G401 (cell line): Measurements from ENCODE around the gene POLR3G. TPM values are rescaled to one million over a fixed set of nuclear protein-coding genes. Genes with fewer than 3 reads are reported as not detected.

Experiments
- DNase-seq: peaks from one replicate; pipeline ENCODE4 v3.0.0-alpha.2; 2015; ENCODE audit warnings: low spot score
- in situ Hi-C: cut with HindIII; loops from 2 replicates; pipeline ENCODE4 v1.10.0; 2016; ENCODE audit warnings: low sequenced_read_pairs, mixed read lengths
- total RNA-seq: library from RNA; depleted of rRNA; stranded (reverse); fragments of >200 nt; shearing (Covaris generic); gene quantifications from 2 replicates; pipeline ENCODE4 v1.2.3, GENCODE V29; 2014

The POLR3G gene
- total RNA-seq, 1 experiment from 2014 or later, result 16.3 TPM

DNA sequence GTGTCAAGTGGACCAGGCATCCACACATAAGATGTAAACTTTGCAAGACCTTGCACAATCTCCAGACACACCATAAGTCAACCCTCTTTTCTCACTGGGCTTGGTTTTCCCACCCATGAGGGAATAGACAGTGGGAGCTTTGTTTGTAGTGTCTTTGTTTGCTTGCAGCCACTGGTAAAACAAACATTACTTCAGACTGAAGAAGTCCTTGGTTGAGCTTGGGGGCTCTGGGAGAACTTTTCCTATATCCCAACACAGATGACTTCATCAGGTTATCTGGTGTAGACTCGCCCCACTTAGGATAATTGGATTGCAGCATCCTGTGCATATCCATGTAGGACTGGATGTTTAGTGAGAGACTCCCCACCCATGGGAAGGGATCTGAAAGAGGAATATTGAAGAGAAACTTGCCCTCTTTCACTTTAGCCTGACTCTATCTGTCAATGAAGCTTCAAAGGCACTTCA, 72.4 kb downstream of the POLR3G start:
- no peak for DNase-seq
- in situ Hi-C loops, result no loop called here

DNA sequence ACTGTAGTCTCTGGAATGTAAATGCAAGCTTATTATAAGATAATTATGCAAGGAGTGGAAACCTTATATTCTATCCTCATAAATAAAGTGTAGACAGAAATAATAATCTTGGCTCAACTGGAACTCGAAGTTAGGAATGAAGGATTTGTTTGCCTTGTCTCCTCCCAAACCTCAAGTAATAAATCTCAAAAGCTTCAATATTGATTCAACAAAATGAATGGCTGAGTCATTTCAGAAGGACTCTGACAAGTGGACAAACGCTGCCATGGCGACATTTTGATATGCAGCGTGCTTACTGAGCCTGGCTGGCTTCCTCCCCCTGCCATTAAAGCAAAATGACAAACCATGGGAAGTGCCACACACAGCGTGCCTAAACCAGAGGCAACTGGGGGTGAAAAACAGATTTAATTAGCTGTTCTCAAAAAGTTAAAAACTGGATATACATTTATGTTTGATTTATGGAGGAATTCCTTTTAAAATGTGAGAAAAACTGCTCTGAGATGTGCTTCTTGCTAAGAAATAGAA, 73.5 kb downstream of the POLR3G start:
- in situ Hi-C loops, result no loop called here
- DNase-seq, result no peak

DNA sequence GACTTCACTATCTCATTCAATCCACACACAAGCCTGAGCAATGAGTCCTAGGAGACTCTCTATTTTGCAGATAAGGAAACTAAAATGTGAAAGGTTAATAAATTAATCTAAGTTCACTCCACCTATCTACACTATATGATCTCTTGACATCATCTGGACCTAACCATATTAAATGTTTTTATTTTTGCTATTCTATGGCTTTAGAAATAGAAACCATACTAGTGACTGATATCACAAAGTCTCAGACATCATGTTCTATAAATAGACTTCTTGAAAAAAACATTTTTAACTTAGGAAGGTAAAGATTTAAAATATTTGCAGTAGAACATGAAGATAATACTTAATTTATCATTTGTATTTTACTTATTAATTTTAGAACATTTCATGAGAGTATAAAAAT, 74.6 kb downstream of the POLR3G start:
- in situ Hi-C loops, result no loop called here
- DNase-seq, result no peak

DNA sequence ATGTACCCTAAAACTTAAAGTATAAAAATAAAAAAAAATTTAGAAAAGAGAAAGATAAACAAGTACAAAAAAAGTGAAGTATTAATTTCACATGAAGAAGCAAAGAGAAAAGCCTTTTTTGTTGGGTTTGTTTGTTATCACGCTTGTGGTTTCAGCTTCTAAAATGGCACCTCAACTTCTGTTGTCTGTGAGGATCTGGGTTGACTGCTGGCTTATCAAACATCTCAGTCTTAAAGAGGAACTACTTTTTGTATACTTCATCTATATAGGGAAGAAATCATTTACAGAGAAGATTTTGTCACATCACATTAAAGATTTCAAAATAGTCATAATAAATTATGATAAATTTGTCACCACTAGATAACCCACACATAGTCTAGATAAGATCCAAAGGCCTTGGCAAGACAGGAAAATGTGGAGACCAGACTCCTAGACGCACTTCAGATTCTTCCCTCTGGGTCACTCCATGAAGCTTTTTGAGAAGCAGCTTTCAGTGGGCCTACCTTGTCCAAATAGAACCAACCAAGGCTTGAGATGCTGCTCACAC, 75.1 kb downstream of the POLR3G start:
- in situ Hi-C loops, result no loop called here
- no peak for DNase-seq

DNA sequence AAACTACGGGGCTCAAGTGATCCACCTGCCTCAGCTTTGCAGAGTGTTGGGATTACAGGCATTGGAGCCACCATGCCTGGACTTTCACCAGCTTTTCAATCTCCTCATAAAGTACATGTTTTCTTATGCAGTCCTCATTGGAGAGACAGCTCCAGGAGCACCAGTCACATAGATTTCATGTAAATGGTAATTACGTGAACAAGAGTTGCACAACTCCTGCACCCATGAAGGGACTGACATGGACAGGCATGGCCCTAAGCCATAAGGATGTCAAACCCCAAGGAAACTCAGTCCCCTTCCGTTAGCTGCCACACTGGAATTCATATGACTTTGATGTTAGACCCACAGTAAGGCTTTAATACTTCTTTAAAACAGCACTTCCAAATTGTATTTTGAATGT, 76.3 kb downstream of the POLR3G start:
- in situ Hi-C loops, result no loop called here
- DNase-seq, result no peak

DNA sequence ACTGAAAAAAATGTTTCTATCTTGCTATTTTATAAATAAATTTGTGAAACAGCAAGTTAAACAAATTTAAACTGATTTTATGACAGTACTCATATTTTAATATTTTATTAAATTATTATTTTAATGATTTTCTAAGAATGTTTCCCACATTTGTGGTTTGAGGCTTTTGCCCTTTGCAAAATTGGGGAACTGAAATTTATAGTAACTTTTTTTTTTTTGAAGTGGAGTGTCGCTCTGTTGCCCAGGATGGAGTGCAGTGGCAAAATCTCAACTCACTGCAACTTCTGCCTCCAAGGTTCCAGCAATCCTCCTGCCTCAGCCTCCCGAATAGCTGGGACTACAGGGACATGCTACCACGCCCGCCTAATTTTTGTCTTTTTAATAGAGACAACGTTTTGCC, 76.7 kb downstream of the POLR3G start:
- DNase-seq, result no peak
- in situ Hi-C loops, result no loop called here

DNA sequence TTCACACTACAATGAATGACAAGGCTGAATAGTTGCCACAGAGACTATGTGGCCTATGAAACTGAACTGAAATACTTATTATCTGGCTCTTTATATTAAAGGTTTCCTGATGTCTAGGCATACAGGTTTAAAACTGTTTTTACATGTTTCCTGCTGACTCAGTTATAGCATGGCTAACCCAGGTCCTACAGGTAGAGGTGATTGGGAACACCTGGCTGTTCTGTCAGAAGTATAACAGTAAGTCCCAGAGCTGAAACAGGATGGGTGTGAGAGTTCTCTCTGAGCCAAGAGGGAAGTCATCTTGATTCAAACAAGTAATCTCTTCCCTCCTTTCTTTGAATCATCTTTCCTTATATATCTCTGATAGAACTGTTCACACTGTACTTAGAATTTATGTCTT, 79.0 kb downstream of the POLR3G start:
- in situ Hi-C loops, result no loop called here

DNA sequence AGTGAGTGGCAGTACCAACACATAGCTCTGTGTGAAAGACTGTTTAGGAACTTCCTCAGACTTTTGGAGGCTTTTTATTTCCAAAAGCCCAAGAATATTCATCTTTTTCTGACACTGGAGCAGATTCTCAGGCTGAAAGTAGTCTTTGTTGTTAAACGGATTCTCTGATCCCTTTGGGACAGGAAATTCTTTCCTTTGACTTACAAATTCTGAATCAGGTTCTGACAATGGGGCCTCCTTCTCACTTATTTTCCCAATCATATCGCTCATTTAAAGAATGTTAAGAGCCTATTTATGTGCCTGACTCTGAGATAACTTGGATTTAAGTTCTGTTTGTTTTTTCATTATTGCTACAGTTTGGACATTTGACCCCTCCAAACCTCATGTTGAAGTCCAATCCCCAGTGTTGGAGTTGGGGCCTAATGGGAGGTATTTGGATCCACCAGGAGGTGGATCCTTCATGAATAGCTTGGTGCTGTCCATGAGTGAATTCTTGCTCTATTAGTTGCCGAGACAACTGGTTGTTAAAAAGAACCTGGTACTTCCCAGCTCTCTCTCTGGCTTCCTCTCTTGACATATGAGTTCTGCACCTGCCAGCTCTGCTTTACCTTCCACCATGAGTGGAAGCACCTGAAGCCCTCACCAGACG, 79.8 kb downstream of the POLR3G start:
- no peak for DNase-seq
- in situ Hi-C loops, result no loop called here

More for the DNA sequence above, 79.0 kb downstream of the POLR3G start:
- DNase-seq, result no peak

DNA sequence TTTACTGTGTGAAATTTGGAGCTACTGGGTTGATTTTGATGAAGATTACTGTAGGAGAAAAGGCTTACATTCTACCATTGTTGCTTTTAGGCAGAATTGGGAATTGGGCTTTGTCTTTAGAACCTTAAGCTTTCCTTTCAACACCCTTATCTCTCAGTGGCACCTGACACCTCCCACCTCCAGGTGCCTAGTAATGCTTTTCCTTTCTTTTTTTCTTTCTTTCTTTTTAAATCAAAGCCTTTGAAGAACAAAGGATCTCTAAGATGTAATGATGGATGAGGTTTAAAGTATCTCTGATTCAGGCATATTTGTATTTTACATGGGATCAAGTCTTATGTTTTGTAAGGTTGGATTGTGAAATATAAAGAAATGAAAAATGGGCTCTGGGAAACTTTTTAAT, 81.0 kb downstream of the POLR3G start:
- DNase-seq, result no peak
- in situ Hi-C loops, result no loop called here

DNA sequence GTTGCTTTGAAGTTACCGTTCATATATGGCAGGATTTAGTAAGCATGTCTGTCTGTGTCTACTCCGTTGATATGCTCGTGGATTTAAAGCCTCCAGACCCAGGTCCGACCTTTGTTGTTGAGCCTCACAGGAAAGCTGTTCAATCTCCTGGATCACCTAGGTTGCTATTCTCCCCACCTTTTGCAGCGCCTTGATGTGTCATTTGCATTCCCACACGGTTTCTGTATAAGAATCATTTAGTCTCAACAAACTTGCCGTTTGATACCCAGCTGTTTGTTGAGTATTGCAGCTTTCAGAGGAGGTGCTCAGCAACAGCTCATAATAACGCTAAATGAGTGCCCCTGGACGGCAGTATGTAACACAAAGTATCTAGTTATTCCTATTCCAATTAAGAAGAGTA, 82.7 kb downstream of the POLR3G start:
- DNase-seq, result peak; percentile 25
- in situ Hi-C loops, result no loop called here

DNA sequence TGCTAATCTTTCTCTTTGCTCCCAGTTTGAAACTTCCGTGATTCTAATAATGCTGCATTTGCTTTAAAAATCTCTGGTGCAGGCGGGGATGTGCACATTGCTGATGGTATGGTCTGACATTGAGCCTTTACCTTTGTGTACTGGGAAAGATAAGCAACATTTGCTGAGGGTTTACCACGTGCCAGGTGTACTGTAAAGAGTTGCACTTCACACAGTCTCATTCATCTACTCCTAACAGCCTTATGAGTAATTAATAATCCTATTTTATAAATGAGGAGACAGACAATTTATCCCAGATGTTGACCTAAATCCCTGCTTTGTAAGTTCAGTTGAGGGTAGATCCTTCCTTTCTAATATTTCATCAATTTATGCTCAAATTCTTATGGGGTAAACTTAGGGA, 83.2 kb downstream of the POLR3G start:
- no peak for DNase-seq
- in situ Hi-C loops, result no loop called here

DNA sequence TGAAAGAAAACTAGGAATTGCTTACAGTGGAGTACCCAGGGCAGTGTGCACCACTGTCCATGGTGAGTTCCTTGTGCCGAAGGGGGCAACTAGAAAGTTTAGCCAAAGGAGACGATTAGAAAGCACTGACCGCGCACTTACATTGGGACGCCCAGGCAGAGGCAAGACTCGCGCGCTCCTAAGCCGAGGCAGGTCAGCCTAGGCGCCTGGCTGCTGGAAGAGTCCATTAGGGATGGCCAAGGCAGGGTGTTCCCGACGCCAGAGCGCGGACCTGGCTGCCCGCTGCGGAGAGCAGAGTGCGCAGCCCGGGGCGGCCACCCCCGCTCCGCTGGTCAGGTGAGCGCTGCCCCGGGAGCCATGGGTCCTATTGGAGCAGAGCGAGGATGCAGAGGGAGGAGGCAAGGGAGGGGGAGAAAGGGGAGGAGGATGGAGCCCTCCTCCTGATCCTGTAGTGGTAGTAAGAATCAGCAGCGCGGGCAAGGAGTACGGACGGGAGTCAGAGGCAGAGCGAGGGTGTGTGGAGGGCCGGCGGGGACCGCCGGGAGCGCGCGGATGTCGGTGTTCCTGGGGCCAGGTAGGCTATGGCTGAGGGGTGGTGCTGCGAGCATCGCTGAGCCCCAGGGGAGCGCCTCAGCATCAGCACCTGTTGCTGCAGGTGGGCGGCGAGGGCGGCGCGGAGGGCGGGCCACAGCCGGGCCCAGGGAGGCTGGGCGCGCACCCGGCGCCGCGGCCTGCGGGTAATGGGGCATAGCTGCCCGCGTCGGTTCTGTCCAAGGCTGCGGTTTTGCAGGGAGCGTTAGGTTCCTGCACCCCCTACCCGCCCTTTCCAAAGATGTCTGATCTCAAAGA, 83.9 kb downstream of the POLR3G start, which contains the start of gene ADGRV1:
ADGRV1 (plus strand) TSS at position 454 of the 849 bp plus-strand sequence; CDS start at position 553, 99 bp downstream.
- in situ Hi-C loops, result no loop called here
- DNase-seq, result peak; percentile 95

DNA sequence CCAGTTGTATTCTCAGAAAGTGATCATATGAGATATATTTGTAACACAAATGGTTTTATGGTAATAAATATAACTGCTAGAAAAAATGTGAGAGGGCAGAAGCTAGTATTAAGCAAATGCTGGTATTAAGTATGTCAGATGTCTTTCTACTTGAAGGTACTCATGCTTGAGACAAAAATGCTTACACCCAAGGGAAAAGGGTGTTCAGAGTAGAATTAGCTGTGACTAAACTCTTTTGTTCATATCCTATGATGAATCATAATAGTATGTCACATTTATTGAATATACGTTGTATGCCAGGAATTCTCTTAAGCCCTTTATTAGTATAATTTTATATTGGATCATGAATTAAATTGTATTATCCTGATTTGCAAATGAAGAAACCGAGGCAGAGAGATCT, 86.1 kb downstream of the POLR3G start:
- in situ Hi-C loops, result no loop called here
- no peak for DNase-seq

DNA sequence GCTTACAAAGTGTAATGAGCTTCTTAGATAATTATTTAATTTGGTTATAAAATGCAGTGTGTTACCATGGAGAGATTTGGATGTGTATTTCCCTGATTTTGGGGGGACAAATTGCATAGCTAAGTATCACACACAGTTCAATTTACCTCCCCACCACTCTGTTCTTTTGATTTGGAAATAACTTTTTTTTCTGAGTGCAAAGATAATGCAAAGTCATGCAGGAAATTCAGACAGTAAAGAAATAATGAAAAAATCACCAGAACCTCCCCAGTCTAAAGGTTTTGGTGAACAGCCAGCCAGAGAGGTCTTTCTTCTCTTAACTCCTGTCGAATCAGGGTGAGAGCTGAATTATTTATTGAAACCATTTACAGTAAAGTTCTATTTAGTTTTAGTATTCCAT, 87.1 kb downstream of the POLR3G start:
- DNase-seq, result no peak
- in situ Hi-C loops, result no loop called here

DNA sequence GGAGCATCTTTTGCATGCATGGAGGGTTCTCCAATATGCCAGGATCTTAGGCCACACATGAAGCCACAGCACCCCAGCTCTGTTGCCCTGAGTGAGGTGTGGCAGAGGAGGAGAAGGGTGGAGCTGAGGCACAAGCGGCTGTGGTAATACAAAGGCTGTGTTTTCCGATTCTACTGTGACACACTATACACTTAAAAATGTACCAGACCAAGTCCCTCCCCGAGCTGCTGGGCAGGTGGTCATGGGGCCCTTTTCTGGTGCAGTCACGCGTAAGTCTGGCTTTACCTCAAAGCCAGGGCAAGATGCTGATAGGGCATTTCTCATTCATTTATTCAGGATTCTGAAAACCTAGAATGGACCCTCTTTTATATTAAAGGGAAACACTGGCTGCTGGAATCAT, 87.7 kb downstream of the POLR3G start:
- in situ Hi-C loops, result no loop called here
- no peak for DNase-seq

DNA sequence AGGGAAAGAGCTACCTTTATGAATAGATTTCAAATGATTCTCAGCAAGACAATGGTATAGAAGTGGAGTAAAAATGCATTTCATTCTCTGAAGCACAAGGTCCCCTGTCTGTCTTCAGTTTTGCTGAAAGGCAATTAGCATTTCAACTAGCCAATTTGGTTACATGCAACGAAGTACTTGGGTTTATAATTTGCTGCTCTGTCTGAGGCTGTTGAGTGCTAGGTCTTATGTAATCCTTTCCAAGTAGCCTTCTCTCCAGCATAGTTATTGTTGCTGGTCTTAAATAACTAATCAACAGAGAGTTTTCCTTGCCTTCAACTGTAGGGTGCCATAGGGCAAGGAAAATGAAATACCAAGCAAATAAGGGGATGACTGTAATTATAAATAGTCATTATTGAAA, 88.4 kb downstream of the POLR3G start:
- DNase-seq, result peak; percentile 11
- in situ Hi-C loops, result no loop called here
